HEK293 (cell line): ENCODE data around the gene CSF2RB.

ENCODE experiments used
- CTCF ChIA-PET: fragments of 350-600 bp; formaldehyde crosslinking; extraction: SDS; loops from one replicate; lab custom pipeline; 2021; ENCODE audit warnings: antibody characterized with exemption; lab: Yijun Ruan, JAX
- POLR2A ChIA-PET: fragments of 300-600 bp; formaldehyde crosslinking; extraction: SDS; loops from one replicate; lab custom pipeline; 2020; ENCODE audit warnings: antibody characterized with exemption, inconsistent platforms; lab: Yijun Ruan, JAX
- H3K27ac ChIP-seq: fragments of 200-500 bp; sonication (Bioruptor generic); 2 replicates; pipeline ENCODE4 v1.5.1; 2014; ENCODE audit warnings: low read depth, low read length, control low read depth, inconsistent platforms; ENCODE audit errors: extremely low read depth
- H3K36me3 ChIP-seq, 2 experiments: fragments of 200-500 bp in 1 of 2; sonication (Bioruptor generic) in 1 of 2; 1 replicate in 1 of 2; 2 replicates in 1 of 2; pipeline ENCODE4 v1.5.1; 2014 to 2017; ENCODE audit warnings: inconsistent platforms in 2 of 2, low read length in 2 of 2; ENCODE audit not compliant: control insufficient read depth in 2 of 2, insufficient read depth in 1 of 2
- H3K4me1 ChIP-seq: fragments of 200-500 bp; sonication (Bioruptor generic); 2 replicates; pipeline ENCODE4 v1.5.1; 2014; ENCODE audit warnings: mild to moderate bottlenecking, low read length, inconsistent platforms; ENCODE audit not compliant: control insufficient read depth, insufficient read depth
- H3K4me3 ChIP-seq: 2 replicates; pipeline ENCODE4 v1.5.1; 2011; ENCODE audit warnings: low read depth, mild to moderate bottlenecking, control low read depth, low read length, moderate library complexity
- H3K9me3 ChIP-seq: fragments of 200-500 bp; sonication (Bioruptor generic); 2 replicates; pipeline ENCODE4 v1.5.1; 2014; ENCODE audit warnings: low read depth, low read length, inconsistent platforms; ENCODE audit not compliant: control insufficient read depth, insufficient read depth
- INSM2 ChIP-seq: fragments of 450-650 bp; formaldehyde crosslinking; IDR thresholded peaks from 2 replicates; pipeline ENCODE4 v1.5.1; 2016; ENCODE audit warnings: missing biosample characterization, missing genetic modification characterization
- SP2 ChIP-seq: fragments of 450-650 bp; formaldehyde crosslinking; IDR thresholded peaks from 2 replicates; pipeline ENCODE4 v1.5.1; 2016; ENCODE audit warnings: missing biosample characterization, missing genetic modification characterization
- YY2 ChIP-seq: fragments of 450-650 bp; formaldehyde crosslinking; IDR thresholded peaks from 2 replicates; pipeline ENCODE4 v1.5.1; 2016; ENCODE audit warnings: missing biosample characterization, missing genetic modification characterization
- ZFP69B ChIP-seq: fragments of 450-650 bp; formaldehyde crosslinking; IDR thresholded peaks from 2 replicates; pipeline ENCODE4 v1.5.1; 2016; ENCODE audit warnings: missing biosample characterization, missing genetic modification characterization
- ZNF112 ChIP-seq: fragments of 450-650 bp; formaldehyde crosslinking; IDR thresholded peaks from 2 replicates; pipeline ENCODE4 v1.5.0; 2017; ENCODE audit warnings: missing biosample characterization, missing genetic modification characterization
- ZNF133 ChIP-seq: fragments of 450-650 bp; formaldehyde crosslinking; IDR thresholded peaks from 2 replicates; pipeline ENCODE4 v1.5.1; 2016; ENCODE audit warnings: missing biosample characterization, missing genetic modification characterization
- ZNF239 ChIP-seq: fragments of 450-650 bp; formaldehyde crosslinking; IDR thresholded peaks from 2 replicates; pipeline ENCODE4 v1.5.1; 2016; ENCODE audit warnings: missing biosample characterization, missing genetic modification characterization
- ZNF426 ChIP-seq: fragments of 450-650 bp; formaldehyde crosslinking; IDR thresholded peaks from 2 replicates; pipeline ENCODE4 v1.5.1; 2017; ENCODE audit warnings: missing biosample characterization, missing genetic modification characterization, mild to moderate bottlenecking, inconsistent platforms, moderate library complexity
- ZNF521 ChIP-seq: fragments of 450-650 bp; formaldehyde crosslinking; IDR thresholded peaks from 2 replicates; pipeline ENCODE4 v1.5.1; 2017; ENCODE audit warnings: missing biosample characterization, mild to moderate bottlenecking, missing genetic modification characterization
- ZNF548 ChIP-seq: fragments of 450-650 bp; formaldehyde crosslinking; IDR thresholded peaks from 2 replicates; pipeline ENCODE4 v1.5.1; 2016; ENCODE audit warnings: missing biosample characterization, missing genetic modification characterization
- ZNF600 ChIP-seq: fragments of 450-650 bp; formaldehyde crosslinking; IDR thresholded peaks from 2 replicates; pipeline ENCODE4 v1.5.1; 2016; ENCODE audit warnings: missing biosample characterization, missing genetic modification characterization
- ZNF629 ChIP-seq: fragments of 450-650 bp; formaldehyde crosslinking; IDR thresholded peaks from 2 replicates; pipeline ENCODE4 v1.5.1; 2017; ENCODE audit warnings: missing biosample characterization, missing genetic modification characterization
- ZNF654 ChIP-seq: fragments of 450-650 bp; formaldehyde crosslinking; IDR thresholded peaks from 2 replicates; pipeline ENCODE4 v1.5.1; 2016; ENCODE audit warnings: low read depth, missing biosample characterization, missing genetic modification characterization
- ZSCAN18 ChIP-seq: fragments of 450-650 bp; formaldehyde crosslinking; IDR thresholded peaks from 2 replicates; pipeline ENCODE4 v1.5.1; 2016; ENCODE audit warnings: missing biosample characterization, missing genetic modification characterization
- TF ChIP-seq, protein P1 (sequence below): fragments of 450-650 bp; formaldehyde crosslinking; IDR thresholded peaks from 2 replicates; pipeline ENCODE4 v1.5.1; 2016; ENCODE audit warnings: missing biosample characterization, missing genetic modification characterization
- TF ChIP-seq, protein P2 (sequence below): sonication (generic); formaldehyde crosslinking; IDR thresholded peaks from 2 replicates; pipeline ENCODE4 v1.8.1; 2022; ENCODE audit warnings: mild to moderate bottlenecking, moderate library complexity, missing genetic modification reagents
- TF ChIP-seq, protein P3 (sequence below): fragments of 450-650 bp; formaldehyde crosslinking; IDR thresholded peaks from 2 replicates; pipeline ENCODE4 v1.5.1; 2016; ENCODE audit warnings: missing biosample characterization, missing genetic modification characterization
- TF ChIP-seq, protein P4 (sequence below): fragments of 450-650 bp; formaldehyde crosslinking; IDR thresholded peaks from 2 replicates; pipeline ENCODE4 v1.5.1; 2016; ENCODE audit warnings: missing biosample characterization, missing genetic modification characterization, borderline replicate concordance

CSF2RB gene

GRCh38 chr22:36902143-36902926 is 11.1 kb upstream of the CSF2RB start (continued):
- TF ChIP-seq ZNF426 (tag by site-specific recombination): no peak
- TF ChIP-seq ZNF629 (tag by site-specific recombination): no peak
- TF ChIP-seq ZFP69B: no peak
- TF ChIP-seq ZNF112 (tag by site-specific recombination): no peak
- TF ChIP-seq ZNF600: no peak
- TF ChIP-seq, protein P1, sequence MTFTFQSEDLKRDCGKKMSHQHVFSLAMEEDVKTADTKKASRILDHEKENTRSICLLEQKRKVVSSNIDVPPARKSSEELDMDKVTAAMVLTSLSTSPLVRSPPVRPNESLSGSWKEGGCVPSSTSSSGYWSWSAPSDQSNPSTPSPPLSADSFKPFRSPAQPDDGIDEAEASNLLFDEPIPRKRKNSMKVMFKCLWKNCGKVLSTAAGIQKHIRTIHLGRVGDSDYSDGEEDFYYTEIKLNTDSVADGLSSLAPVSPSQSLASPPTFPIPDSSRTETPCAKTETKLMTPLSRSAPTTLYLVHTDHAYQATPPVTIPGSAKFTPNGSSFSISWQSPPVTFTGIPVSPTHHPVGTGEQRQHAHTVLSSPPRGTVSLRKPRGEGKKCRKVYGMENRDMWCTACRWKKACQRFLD (tag by site-specific recombination): no peak
- TF ChIP-seq, protein P2, sequence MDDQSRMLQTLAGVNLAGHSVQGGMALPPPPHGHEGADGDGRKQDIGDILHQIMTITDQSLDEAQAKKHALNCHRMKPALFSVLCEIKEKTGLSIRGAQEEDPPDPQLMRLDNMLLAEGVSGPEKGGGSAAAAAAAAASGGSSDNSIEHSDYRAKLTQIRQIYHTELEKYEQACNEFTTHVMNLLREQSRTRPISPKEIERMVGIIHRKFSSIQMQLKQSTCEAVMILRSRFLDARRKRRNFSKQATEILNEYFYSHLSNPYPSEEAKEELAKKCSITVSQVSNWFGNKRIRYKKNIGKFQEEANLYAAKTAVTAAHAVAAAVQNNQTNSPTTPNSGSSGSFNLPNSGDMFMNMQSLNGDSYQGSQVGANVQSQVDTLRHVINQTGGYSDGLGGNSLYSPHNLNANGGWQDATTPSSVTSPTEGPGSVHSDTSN (CRISPR knock-in tag): no peak
- TF ChIP-seq, protein P3, sequence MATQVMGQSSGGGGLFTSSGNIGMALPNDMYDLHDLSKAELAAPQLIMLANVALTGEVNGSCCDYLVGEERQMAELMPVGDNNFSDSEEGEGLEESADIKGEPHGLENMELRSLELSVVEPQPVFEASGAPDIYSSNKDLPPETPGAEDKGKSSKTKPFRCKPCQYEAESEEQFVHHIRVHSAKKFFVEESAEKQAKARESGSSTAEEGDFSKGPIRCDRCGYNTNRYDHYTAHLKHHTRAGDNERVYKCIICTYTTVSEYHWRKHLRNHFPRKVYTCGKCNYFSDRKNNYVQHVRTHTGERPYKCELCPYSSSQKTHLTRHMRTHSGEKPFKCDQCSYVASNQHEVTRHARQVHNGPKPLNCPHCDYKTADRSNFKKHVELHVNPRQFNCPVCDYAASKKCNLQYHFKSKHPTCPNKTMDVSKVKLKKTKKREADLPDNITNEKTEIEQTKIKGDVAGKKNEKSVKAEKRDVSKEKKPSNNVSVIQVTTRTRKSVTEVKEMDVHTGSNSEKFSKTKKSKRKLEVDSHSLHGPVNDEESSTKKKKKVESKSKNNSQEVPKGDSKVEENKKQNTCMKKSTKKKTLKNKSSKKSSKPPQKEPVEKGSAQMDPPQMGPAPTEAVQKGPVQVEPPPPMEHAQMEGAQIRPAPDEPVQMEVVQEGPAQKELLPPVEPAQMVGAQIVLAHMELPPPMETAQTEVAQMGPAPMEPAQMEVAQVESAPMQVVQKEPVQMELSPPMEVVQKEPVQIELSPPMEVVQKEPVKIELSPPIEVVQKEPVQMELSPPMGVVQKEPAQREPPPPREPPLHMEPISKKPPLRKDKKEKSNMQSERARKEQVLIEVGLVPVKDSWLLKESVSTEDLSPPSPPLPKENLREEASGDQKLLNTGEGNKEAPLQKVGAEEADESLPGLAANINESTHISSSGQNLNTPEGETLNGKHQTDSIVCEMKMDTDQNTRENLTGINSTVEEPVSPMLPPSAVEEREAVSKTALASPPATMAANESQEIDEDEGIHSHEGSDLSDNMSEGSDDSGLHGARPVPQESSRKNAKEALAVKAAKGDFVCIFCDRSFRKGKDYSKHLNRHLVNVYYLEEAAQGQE (tag by site-specific recombination): no peak

GRCh38 chr22:36904260-36904880 is 9.1 kb upstream of the CSF2RB start:
- CTCF ChIA-PET: interaction anchor here (0.7 to 1.7 kb wide), 5 partner anchors 12 to 376 kb away, joined by 3 to 4 read pairs (median 3); no protein-coding TSS in a partner anchor
- Histone ChIP-seq H3K27ac (no peak overlapping the region), H3K36me3 (no peaks in the 10 kb centered on the region), H3K4me3 (no peak overlapping the region), H3K4me1 (no peaks in the 10 kb centered on the region), H3K9me3 (no peaks in the 10 kb centered on the region)
- POLR2A ChIA-PET: no interaction called here
- TF ChIP-seq, protein P4, sequence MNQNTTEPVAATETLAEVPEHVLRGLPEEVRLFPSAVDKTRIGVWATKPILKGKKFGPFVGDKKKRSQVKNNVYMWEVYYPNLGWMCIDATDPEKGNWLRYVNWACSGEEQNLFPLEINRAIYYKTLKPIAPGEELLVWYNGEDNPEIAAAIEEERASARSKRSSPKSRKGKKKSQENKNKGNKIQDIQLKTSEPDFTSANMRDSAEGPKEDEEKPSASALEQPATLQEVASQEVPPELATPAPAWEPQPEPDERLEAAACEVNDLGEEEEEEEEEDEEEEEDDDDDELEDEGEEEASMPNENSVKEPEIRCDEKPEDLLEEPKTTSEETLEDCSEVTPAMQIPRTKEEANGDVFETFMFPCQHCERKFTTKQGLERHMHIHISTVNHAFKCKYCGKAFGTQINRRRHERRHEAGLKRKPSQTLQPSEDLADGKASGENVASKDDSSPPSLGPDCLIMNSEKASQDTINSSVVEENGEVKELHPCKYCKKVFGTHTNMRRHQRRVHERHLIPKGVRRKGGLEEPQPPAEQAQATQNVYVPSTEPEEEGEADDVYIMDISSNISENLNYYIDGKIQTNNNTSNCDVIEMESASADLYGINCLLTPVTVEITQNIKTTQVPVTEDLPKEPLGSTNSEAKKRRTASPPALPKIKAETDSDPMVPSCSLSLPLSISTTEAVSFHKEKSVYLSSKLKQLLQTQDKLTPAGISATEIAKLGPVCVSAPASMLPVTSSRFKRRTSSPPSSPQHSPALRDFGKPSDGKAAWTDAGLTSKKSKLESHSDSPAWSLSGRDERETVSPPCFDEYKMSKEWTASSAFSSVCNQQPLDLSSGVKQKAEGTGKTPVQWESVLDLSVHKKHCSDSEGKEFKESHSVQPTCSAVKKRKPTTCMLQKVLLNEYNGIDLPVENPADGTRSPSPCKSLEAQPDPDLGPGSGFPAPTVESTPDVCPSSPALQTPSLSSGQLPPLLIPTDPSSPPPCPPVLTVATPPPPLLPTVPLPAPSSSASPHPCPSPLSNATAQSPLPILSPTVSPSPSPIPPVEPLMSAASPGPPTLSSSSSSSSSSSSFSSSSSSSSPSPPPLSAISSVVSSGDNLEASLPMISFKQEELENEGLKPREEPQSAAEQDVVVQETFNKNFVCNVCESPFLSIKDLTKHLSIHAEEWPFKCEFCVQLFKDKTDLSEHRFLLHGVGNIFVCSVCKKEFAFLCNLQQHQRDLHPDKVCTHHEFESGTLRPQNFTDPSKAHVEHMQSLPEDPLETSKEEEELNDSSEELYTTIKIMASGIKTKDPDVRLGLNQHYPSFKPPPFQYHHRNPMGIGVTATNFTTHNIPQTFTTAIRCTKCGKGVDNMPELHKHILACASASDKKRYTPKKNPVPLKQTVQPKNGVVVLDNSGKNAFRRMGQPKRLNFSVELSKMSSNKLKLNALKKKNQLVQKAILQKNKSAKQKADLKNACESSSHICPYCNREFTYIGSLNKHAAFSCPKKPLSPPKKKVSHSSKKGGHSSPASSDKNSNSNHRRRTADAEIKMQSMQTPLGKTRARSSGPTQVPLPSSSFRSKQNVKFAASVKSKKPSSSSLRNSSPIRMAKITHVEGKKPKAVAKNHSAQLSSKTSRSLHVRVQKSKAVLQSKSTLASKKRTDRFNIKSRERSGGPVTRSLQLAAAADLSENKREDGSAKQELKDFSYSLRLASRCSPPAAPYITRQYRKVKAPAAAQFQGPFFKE: no peak
- TF ChIP-seq ZSCAN18 (tag by site-specific recombination) (no peak), ZNF521 (tag by site-specific recombination) (no peak), SP2 (tag by site-specific recombination) (no peak), ZNF133 (tag by site-specific recombination) (no peak), ZNF548 (tag by site-specific recombination) (no peak), YY2 (no peak), INSM2 (tag by site-specific recombination) (no peak), ZNF654 (tag by site-specific recombination) (no peak), ZNF239 (tag by site-specific recombination) (no peak)
